CD4-positive, alpha-beta T cell (primary cell): ENCODE results near the gene WDR64. TPM values are rescaled to one million over a fixed set of nuclear protein-coding genes. Genes with fewer than 3 reads are reported as not detected.

Experiments
- ATAC-seq: fragments of 200-7000 bp; cut with Tn5 transposase; one replicate; pipeline ENCODE4 v1.10.0; 2022; ENCODE audit warnings: mild to moderate bottlenecking; ENCODE audit not compliant: poor library complexity
- CTCF ChIA-PET: fragments of 350-600 bp; sonication (Branson Sonifier 250); formaldehyde crosslinking; loops from one replicate; lab custom pipeline; 2021; ENCODE audit warnings: antibody characterized with exemption, inconsistent platforms; lab: Charles Lee
- POLR2A ChIA-PET: fragments of 350-600 bp; sonication (Branson Sonifier 250); formaldehyde crosslinking; loops from one replicate; lab custom pipeline; 2021; ENCODE audit warnings: antibody characterized with exemption, inconsistent platforms; lab: Charles Lee
- DNase-seq, 14 experiments: peaks; one replicate each; pipeline ENCODE4 v3.0.0-alpha.2; 2013 to 2020; ENCODE audit warnings: mixed read lengths in 2 of 14
- H3K27ac ChIP-seq, 2 donors: one replicate each; pipeline versions ENCODE4 v1.5.1 to v1.7.0; 2013; ENCODE audit warnings: low read length in 2 of 2, low read depth in 1 of 2, mild to moderate bottlenecking in 1 of 2
- H3K27me3 ChIP-seq, 2 experiments: 1 replicate in 1 of 2; 2 replicates in 1 of 2; pipeline versions ENCODE4 v1.6.1 to v1.7.0; 2013; ENCODE audit warnings: low read length in 2 of 2, control low read depth in 1 of 2, mild to moderate bottlenecking in 1 of 2, moderate library complexity in 1 of 2; ENCODE audit not compliant: insufficient read depth in 2 of 2, control insufficient read depth in 1 of 2
- H3K36me3 ChIP-seq: one replicate; pipeline ENCODE4 v1.6.1; 2013; ENCODE audit warnings: low read length, control low read depth; ENCODE audit not compliant: insufficient read depth
- H3K4me1 ChIP-seq: one replicate; pipeline ENCODE4 v1.6.1; 2013; ENCODE audit warnings: low read length, control low read depth; ENCODE audit not compliant: insufficient read depth
- H3K4me3 ChIP-seq: one replicate; pipeline ENCODE4 v1.5.1; 2013; ENCODE audit warnings: mild to moderate bottlenecking, low read length, moderate library complexity
- H3K9me3 ChIP-seq, 2 experiments: 1 replicate in 1 of 2; 2 replicates in 1 of 2; pipeline versions ENCODE4 v1.6.1 to v1.7.0; 2013; ENCODE audit warnings: low read length in 2 of 2, mild to moderate bottlenecking in 2 of 2, control low read depth in 1 of 2, moderate library complexity in 1 of 2; ENCODE audit not compliant: control insufficient read depth in 1 of 2, insufficient read depth in 1 of 2
- H3K27ac Mint-ChIP-seq: one replicate; pipeline ENCODE4 v1.8.0; 2020; ENCODE audit warnings: mixed read lengths
- H3K27me3 Mint-ChIP-seq: one replicate; pipeline ENCODE4 v1.8.0; 2021; ENCODE audit warnings: mixed read lengths
- H3K36me3 Mint-ChIP-seq: one replicate; pipeline ENCODE4 v1.8.0; 2021; ENCODE audit warnings: low read depth, mixed read lengths
- H3K4me1 Mint-ChIP-seq: one replicate; pipeline ENCODE4 v1.8.0; 2021; ENCODE audit warnings: low read depth, mixed read lengths
- H3K4me3 Mint-ChIP-seq: one replicate; pipeline ENCODE4 v1.8.0; 2020; ENCODE audit warnings: mild to moderate bottlenecking, mixed read lengths
- H3K9me3 Mint-ChIP-seq: one replicate; pipeline ENCODE4 v1.8.0; 2020; ENCODE audit warnings: mixed read lengths
- intact Hi-C, 2 experiments: fragments of 100-400 bp; cut with DNase I in 1 of 2; cut with micrococcal nuclease in 1 of 2; formaldehyde crosslinking; loops; one replicate each; pipeline versions ENCODE4 v1.15.1 to v1.9.0; 2023 to 2025; cut with DNase I, micrococcal nuclease
- total RNA-seq, 174 experiments: library from RNA in 2 of 174; stranded (reverse) in 2 of 174; gene quantifications; one replicate each; pipeline ENCODE4 v1.2.3 and lab custom pipeline; 2021 to 2026
- TF ChIP-seq, protein P1 (sequence below): fragments of 200-600 bp; IDR thresholded peaks from one replicate; pipeline ENCODE4 v1.8.0; 2022; ENCODE audit warnings: antibody characterized with exemption, mild to moderate bottlenecking

Gene WDR64
- total RNA-seq, 2 experiments from 2014 or later: 0.67 TPM; not detected in 1

DNA sequence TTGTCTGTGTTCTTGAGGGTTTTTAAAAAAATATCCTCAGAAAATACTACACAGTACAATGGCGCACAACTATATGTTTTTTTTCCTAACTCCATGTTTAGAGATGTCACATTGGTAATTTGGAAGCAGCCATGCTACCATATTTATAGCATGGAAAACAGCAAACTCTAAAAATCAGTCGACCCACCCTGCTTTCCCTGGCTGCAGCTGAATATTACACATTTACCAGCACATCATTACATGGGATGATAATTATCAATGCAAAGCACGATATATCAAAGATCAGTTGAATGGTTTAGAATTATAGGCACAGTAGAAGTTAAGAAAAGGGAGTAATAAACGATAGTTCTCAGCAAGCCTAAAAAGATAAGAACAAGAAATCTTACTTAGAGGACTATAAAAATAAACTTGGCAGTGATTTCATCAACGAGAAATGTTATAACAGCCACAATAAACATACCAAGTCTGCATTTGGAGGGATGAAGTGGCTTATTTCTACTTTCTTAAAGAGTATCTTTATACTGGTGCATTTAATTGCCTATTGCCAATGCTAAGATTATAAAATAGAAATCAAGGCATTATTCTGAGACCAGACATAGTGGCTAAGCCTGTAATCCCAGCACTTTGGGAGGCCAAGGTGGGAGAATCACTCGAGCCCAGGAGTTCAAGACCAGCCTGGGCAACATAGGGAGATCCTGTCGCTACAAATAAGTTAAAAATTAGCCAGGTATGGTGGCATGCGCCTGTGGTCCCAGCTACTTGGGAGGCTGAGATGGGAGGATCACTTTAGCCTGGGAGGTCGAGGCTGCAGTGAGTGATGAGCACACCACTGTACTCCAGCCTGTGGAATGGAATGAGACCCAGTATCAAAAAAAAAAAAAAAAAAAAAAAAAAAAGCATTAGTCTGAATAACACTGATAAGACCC lies 43.4 kb downstream of the WDR64 start:
- DNase-seq (no peak), ATAC-seq (no peak)
- Histone ChIP-seq H3K27me3 (no peaks in the 10 kb centered on the region), H3K4me1 (no peaks in the 10 kb centered on the region), H3K27ac (no peak overlapping the region), H3K36me3 (no peaks in the 10 kb centered on the region), H3K4me3 (no peak overlapping the region), H3K9me3 (no peaks in the 10 kb centered on the region)
- intact Hi-C loops: no loop called here
- no peak overlapping the region for H3K4me3 Mint-ChIP-seq
- ChIA-PET CTCF (interaction anchor here (1.3 kb wide), 1 partner anchor 14 kb away, joined by 5 read pairs; no protein-coding TSS in a partner anchor), POLR2A (no interaction called here)
- no peaks in the 10 kb centered on the region for H3K4me1 Mint-ChIP-seq
- no peaks in the 10 kb centered on the region for H3K9me3 Mint-ChIP-seq
- H3K27me3 Mint-ChIP-seq: no peaks in the 10 kb centered on the region
- H3K27ac Mint-ChIP-seq: no peak overlapping the region
- TF ChIP-seq, protein P1, sequence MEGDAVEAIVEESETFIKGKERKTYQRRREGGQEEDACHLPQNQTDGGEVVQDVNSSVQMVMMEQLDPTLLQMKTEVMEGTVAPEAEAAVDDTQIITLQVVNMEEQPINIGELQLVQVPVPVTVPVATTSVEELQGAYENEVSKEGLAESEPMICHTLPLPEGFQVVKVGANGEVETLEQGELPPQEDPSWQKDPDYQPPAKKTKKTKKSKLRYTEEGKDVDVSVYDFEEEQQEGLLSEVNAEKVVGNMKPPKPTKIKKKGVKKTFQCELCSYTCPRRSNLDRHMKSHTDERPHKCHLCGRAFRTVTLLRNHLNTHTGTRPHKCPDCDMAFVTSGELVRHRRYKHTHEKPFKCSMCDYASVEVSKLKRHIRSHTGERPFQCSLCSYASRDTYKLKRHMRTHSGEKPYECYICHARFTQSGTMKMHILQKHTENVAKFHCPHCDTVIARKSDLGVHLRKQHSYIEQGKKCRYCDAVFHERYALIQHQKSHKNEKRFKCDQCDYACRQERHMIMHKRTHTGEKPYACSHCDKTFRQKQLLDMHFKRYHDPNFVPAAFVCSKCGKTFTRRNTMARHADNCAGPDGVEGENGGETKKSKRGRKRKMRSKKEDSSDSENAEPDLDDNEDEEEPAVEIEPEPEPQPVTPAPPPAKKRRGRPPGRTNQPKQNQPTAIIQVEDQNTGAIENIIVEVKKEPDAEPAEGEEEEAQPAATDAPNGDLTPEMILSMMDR: no peak
- no peaks in the 10 kb centered on the region for H3K36me3 Mint-ChIP-seq

DNA sequence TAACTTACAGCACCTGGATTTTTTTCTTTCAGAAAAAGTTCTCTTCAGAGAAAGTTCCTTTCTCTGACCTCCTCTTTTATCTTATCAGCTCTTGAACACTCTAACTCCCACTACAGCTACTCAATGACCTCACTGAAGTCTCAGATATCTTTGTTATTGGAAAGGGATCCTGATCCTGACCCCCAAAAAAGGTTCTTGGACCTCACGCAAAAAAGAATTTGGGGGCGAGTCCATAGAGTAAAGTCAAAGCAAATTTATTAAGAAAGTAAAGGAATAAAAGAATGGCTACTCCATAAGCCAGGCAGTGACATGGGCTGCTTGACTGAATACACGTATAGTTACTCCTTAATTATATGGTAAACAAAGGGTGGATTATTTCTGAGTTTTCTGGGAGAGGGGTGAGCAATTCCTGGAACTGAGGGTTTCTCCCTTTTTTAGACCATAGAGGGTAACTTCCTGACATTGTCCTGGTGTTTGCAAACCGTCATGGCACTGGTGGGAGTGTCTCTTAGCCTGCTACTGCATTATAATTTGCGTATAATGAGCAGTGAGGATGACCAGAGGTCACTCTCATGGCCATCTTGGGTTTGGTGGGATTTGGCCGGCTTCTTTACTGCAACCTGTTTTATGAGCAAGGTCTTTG lies 44.2 kb downstream of the WDR64 start:
- no peaks in the 10 kb centered on the region for H3K27me3 ChIP-seq
- no peak overlapping the region for H3K4me3 ChIP-seq
- CTCF ChIA-PET: no interaction called here
- TF ChIP-seq, protein P1: no peak
- Mint-ChIP-seq H3K27me3 (no peaks in the 10 kb centered on the region), H3K4me1 (no peaks in the 10 kb centered on the region), H3K4me3 (no peak overlapping the region), H3K9me3 (no peaks in the 10 kb centered on the region), H3K36me3 (no peaks in the 10 kb centered on the region), H3K27ac (no peak overlapping the region)
- no peaks in the 10 kb centered on the region for H3K4me1 ChIP-seq
- DNase-seq (no peak), ATAC-seq (no peak)
- no peaks in the 10 kb centered on the region for H3K9me3 ChIP-seq
- POLR2A ChIA-PET: no interaction called here
- no peak overlapping the region for H3K27ac ChIP-seq
- H3K36me3 ChIP-seq: no peaks in the 10 kb centered on the region
- intact Hi-C loops: no loop called here

DNA sequence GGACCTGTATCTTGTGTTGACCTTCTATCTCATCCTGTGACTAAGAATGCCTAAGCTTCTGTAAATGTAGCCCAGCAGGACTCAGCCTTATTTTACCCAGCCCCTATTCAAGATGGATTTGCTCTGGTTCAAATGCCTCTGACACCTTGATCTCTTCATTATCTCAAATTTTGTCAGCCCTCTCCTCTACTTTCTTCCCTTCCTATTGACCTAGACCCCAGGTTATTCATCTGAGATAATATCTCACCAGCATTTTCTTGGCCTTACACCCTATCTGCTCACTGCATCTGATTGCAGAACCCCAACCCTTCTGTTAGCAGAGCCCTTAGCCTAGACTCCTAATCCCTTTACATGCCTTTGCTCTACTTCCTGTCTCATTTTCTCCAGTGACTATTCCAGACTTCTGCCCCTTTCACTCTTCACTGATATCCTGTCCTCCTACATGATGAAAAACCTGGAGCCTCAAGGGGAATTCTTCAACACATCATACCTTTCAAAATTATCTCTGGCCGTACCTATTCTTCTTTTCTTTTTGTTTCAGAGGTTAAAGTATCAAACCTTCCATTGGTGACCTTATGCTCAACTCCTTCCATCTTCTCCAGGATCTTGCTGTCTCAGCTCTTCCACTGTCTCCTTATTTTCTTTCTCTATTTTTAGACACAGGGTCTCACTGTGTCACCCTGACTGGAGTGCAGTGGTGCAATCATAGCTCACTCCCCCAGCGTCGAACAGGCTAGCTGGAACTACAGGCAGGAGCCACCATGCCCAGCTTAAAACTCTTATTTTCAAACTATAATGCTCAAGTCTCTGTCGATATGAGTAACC lies 44.9 kb downstream of the WDR64 start:
- Mint-ChIP-seq H3K27ac (no peak overlapping the region), H3K9me3 (no peaks in the 10 kb centered on the region), H3K27me3 (no peaks in the 10 kb centered on the region), H3K36me3 (no peaks in the 10 kb centered on the region), H3K4me3 (no peak overlapping the region), H3K4me1 (no peaks in the 10 kb centered on the region)
- H3K27me3 ChIP-seq: no peaks in the 10 kb centered on the region
- CTCF ChIA-PET: no interaction called here
- H3K4me1 ChIP-seq: no peaks in the 10 kb centered on the region
- DNase-seq (no peak), ATAC-seq (no peak)
- POLR2A ChIA-PET: no interaction called here
- TF ChIP-seq, protein P1: no peak
- H3K36me3 ChIP-seq: no peaks in the 10 kb centered on the region
- H3K9me3 ChIP-seq: no peaks in the 10 kb centered on the region
- H3K27ac ChIP-seq: no peak overlapping the region
- no peak overlapping the region for H3K4me3 ChIP-seq
- intact Hi-C loops: no loop called here
